CD8-positive, alpha-beta memory T cell (primary cell): ENCODE results near the gene RAMP2. TPM values are rescaled to one million over a fixed set of nuclear protein-coding genes. Genes with fewer than 3 reads are reported as not detected.
"Not testable (repeated sequence)": the region's sequence is repeated elsewhere in the genome, so short reads cannot be mapped to it uniquely, and the experiment has no call there.

Source experiments
- CTCF ChIA-PET: fragments of 350-600 bp; sonication (Branson Sonifier 250); formaldehyde crosslinking; loops from one replicate; lab custom pipeline; 2021; ENCODE audit warnings: antibody characterized with exemption; lab: Charles Lee
- POLR2A ChIA-PET: fragments of 350-600 bp; sonication (Branson Sonifier 250); formaldehyde crosslinking; loops from one replicate; lab custom pipeline; 2021; ENCODE audit warnings: antibody characterized with exemption; lab: Charles Lee
- DNase-seq, 5 donors: peaks; one replicate each; pipeline versions ENCODE4 v3.0.0 to v3.0.0-alpha.2; 2020 to 2022; ENCODE audit warnings: mixed read lengths in 1 of 5
- H3K27ac ChIP-seq: one replicate; pipeline ENCODE4 v1.7.0; 2013; ENCODE audit warnings: low read depth, mild to moderate bottlenecking, low read length, moderate library complexity
- H3K27me3 ChIP-seq: 2 replicates; pipeline ENCODE4 v1.7.0; 2013; ENCODE audit warnings: low read length, mild to moderate bottlenecking; ENCODE audit not compliant: insufficient read depth, poor library complexity, severe bottlenecking
- H3K36me3 ChIP-seq: 2 replicates; pipeline ENCODE4 v1.7.0; 2013; ENCODE audit warnings: mild to moderate bottlenecking, low read length, moderate library complexity; ENCODE audit not compliant: insufficient read depth
- H3K4me1 ChIP-seq: 2 replicates; pipeline ENCODE4 v1.7.0; 2013; ENCODE audit warnings: mild to moderate bottlenecking, low read length, moderate library complexity; ENCODE audit not compliant: insufficient read depth
- H3K4me3 ChIP-seq: 2 replicates; pipeline ENCODE4 v1.7.0; 2013; ENCODE audit warnings: mild to moderate bottlenecking, low read length
- H3K9me3 ChIP-seq: 2 replicates; pipeline ENCODE4 v1.7.0; 2013; ENCODE audit warnings: mild to moderate bottlenecking, low read length
- H3K27ac Mint-ChIP-seq, 8 donors: one replicate each; pipeline ENCODE4 v1.8.0; 2020 to 2021; ENCODE audit warnings: mixed read lengths in 8 of 8, mild to moderate bottlenecking in 6 of 8, inconsistent platforms in 3 of 8, moderate library complexity in 3 of 8
- H3K27me3 Mint-ChIP-seq, 2 donors: one replicate each; pipeline ENCODE4 v1.8.0; 2020 to 2021; ENCODE audit warnings: mixed read lengths in 2 of 2, mild to moderate bottlenecking in 1 of 2, moderate library complexity in 1 of 2
- H3K36me3 Mint-ChIP-seq, 3 donors: one replicate each; pipeline ENCODE4 v1.8.0; 2020 to 2021; ENCODE audit warnings: mixed read lengths in 3 of 3, inconsistent platforms in 1 of 3, mild to moderate bottlenecking in 1 of 3
- H3K4me1 Mint-ChIP-seq, 3 donors: one replicate each; pipeline ENCODE4 v1.8.0; 2020 to 2021; ENCODE audit warnings: mixed read lengths in 3 of 3, inconsistent platforms in 1 of 3, mild to moderate bottlenecking in 1 of 3
- H3K4me3 Mint-ChIP-seq, 7 donors: one replicate each; pipeline ENCODE4 v1.8.0; 2020 to 2021; ENCODE audit warnings: mixed read lengths in 7 of 7, mild to moderate bottlenecking in 6 of 7, moderate library complexity in 4 of 7, inconsistent platforms in 2 of 7
- H3K9me3 Mint-ChIP-seq, 5 donors: one replicate each; pipeline ENCODE4 v1.8.0; 2020 to 2022; ENCODE audit warnings: mixed read lengths in 5 of 5, mild to moderate bottlenecking in 3 of 5, moderate library complexity in 2 of 5, inconsistent platforms in 1 of 5
- polyA plus RNA-seq: library from polyadenylated mRNA; unstranded; fragments of 300-500 nt; fragmentation: Illumina TruSeq; gene quantifications from one replicate; pipeline ENCODE4 v1.2.3, GENCODE V29; 2021
- total RNA-seq, 2 experiments: library from RNA; stranded (reverse); gene quantifications; one replicate each; pipeline ENCODE4 v1.2.3, GENCODE V29; 2021

Gene RAMP2
- total RNA-seq (not detected), polyA plus RNA-seq (not detected)

- H3K27me3 Mint-ChIP-seq, result peaks cover 35 to 77% of the 10 kb centered on the region in 2 donors
- POLR2A ChIA-PET, result no interaction called here
- CTCF ChIA-PET, result interaction anchor here (1.0 to 3.4 kb wide), 7 partner anchors 12 to 183 kb away, joined by 3 to 22 read pairs (median 4); partner anchors contain the start of genes PSMC3IP and VPS25
Measured at GRCh38 chr17:42760652-42761581, at the start of gene RAMP2. TSS of gene RAMP2 (plus strand) at chr17:42761227. CDS start at chr17:42761262, 35 bp downstream.

GRCh38 chr17:42720996-42721583 lies 39.9 kb upstream of the RAMP2 start:
- H3K36me3 Mint-ChIP-seq, result peaks cover 28 to 77% (median 38%) of the 10 kb centered on the region in 3 donors
- no peak overlapping the region for H3K4me3 Mint-ChIP-seq
- H3K27me3 Mint-ChIP-seq, result no peaks in the 10 kb centered on the region
- ChIA-PET CTCF (interaction anchor here (1.1 kb wide), 1 partner anchor 42 kb away, joined by 3 read pairs; no protein-coding TSS in a partner anchor), POLR2A (interaction anchor here (0.7 kb wide), 1 partner anchor 640 kb away, joined by 3 read pairs; no protein-coding TSS in a partner anchor)
- H3K9me3 Mint-ChIP-seq, result no peaks in the 10 kb centered on the region
- no peak overlapping the region for H3K27ac ChIP-seq
- peaks cover 59% of the 10 kb centered on the region for H3K36me3 ChIP-seq
- no peak overlapping the region for H3K4me3 ChIP-seq
- H3K9me3 ChIP-seq, result no peaks in the 10 kb centered on the region
- no peaks in the 10 kb centered on the region for H3K4me1 ChIP-seq
- peaks cover 0 to 14% (median 4%) of the 10 kb centered on the region in 3 donors for H3K4me1 Mint-ChIP-seq
- H3K27ac Mint-ChIP-seq, result peak overlapping the region in 4 of 8 donors; percentile 18 to 78 (median 40)
- DNase-seq, result peak in 3 of 5 donors; percentile 6 to 61 (median 45)
- no peaks in the 10 kb centered on the region for H3K27me3 ChIP-seq

More at GRCh38 chr17:42760652-42761581, at the start of gene RAMP2:
- Mint-ChIP-seq H3K9me3 (peaks cover 0 to 4% (median 0%) of the 10 kb centered on the region in 5 donors), H3K4me1 (peaks cover 0 to 15% (median 2%) of the 10 kb centered on the region in 3 donors), H3K36me3 (peaks cover 0 to 4% (median 3%) of the 10 kb centered on the region in 3 donors), H3K4me3 (peak within 1 kb of the TSS; percentile 32 to 60 (median 38)), H3K27ac (no peak within 1 kb of the TSS)
- Histone ChIP-seq H3K27ac (no peak within 1 kb of the TSS), H3K27me3 (peaks cover 38% of the 10 kb centered on the region), H3K4me1 (peaks cover 6% of the 10 kb centered on the region), H3K36me3 (no peaks in the 10 kb centered on the region), H3K9me3 (no peaks in the 10 kb centered on the region), H3K4me3 (no peak within 1 kb of the TSS)
- peak in 1 of 5 donors; percentile 24 for DNase-seq

- Histone ChIP-seq H3K27me3 (no peaks in the 10 kb centered on the region), H3K4me3 (no peak overlapping the region), H3K36me3 (peaks cover 48% of the 10 kb centered on the region), H3K9me3 (no peaks in the 10 kb centered on the region), H3K27ac (no peak overlapping the region), H3K4me1 (no peaks in the 10 kb centered on the region)
- no peak for DNase-seq
- ChIA-PET POLR2A (no interaction called here), CTCF (interaction anchor here (1.5 kb wide), 1 partner anchor 12 kb away, joined by 3 read pairs; no protein-coding TSS in a partner anchor)
- H3K4me1 Mint-ChIP-seq, result peaks cover 0 to 7% (median 4%) of the 10 kb centered on the region in 3 donors
- H3K27me3 Mint-ChIP-seq, result no peaks in the 10 kb centered on the region
- H3K36me3 Mint-ChIP-seq, result peaks cover 12 to 63% (median 28%) of the 10 kb centered on the region in 3 donors
- H3K4me3 Mint-ChIP-seq, result no peak overlapping the region
- no peaks in the 10 kb centered on the region for H3K9me3 Mint-ChIP-seq
- no peak overlapping the region for H3K27ac Mint-ChIP-seq
Measured at GRCh38 chr17:42723636-42724035, 37.4 kb upstream of the RAMP2 start.

GRCh38 chr17:42725143-42725542 lies 35.9 kb upstream of the RAMP2 start:
- Mint-ChIP-seq H3K27ac (no peak overlapping the region), H3K4me1 (peaks cover 0 to 5% (median 4%) of the 10 kb centered on the region in 3 donors), H3K9me3 (no peaks in the 10 kb centered on the region), H3K27me3 (no peaks in the 10 kb centered on the region), H3K36me3 (peaks cover 9 to 66% (median 29%) of the 10 kb centered on the region in 3 donors), H3K4me3 (no peak overlapping the region)
- DNase-seq, result no peak
- Histone ChIP-seq H3K4me1 (no peaks in the 10 kb centered on the region), H3K27ac (no peak overlapping the region), H3K4me3 (no peak overlapping the region), H3K27me3 (no peaks in the 10 kb centered on the region), H3K36me3 (peaks cover 40% of the 10 kb centered on the region), H3K9me3 (no peaks in the 10 kb centered on the region)
- ChIA-PET CTCF (interaction anchor here (1.0 to 1.5 kb wide), 2 partner anchors 9 to 11 kb away, joined by 3 to 6 read pairs; no protein-coding TSS in a partner anchor), POLR2A (no interaction called here)

- ChIA-PET CTCF (no interaction called here), POLR2A (no interaction called here)
- H3K4me3 ChIP-seq, result no peak overlapping the region
- H3K36me3 ChIP-seq, result no peaks in the 10 kb centered on the region
- no peaks in the 10 kb centered on the region for H3K27me3 ChIP-seq
- H3K27ac ChIP-seq, result no peak overlapping the region
- H3K27ac Mint-ChIP-seq, result no peak overlapping the region
- H3K27me3 Mint-ChIP-seq, result no peaks in the 10 kb centered on the region
- DNase-seq, result no peak
- no peak overlapping the region for H3K4me3 Mint-ChIP-seq
- no peaks in the 10 kb centered on the region for H3K9me3 ChIP-seq
- H3K9me3 Mint-ChIP-seq, result no peaks in the 10 kb centered on the region
- peaks cover 18% of the 10 kb centered on the region for H3K4me1 ChIP-seq
- peaks cover 0 to 19% (median 3%) of the 10 kb centered on the region in 3 donors for H3K36me3 Mint-ChIP-seq
- H3K4me1 Mint-ChIP-seq, result peaks cover 16 to 47% (median 30%) of the 10 kb centered on the region in 3 donors
Measured at GRCh38 chr17:42740699-42741098, 20.3 kb upstream of the RAMP2 start.

- not testable (repeated sequence) for H3K9me3 ChIP-seq, H3K27me3 ChIP-seq, H3K9me3 Mint-ChIP-seq
Measured at GRCh38 chr17:42742916-42743315, 18.1 kb upstream of the RAMP2 start.

GRCh38 chr17:42743595-42744282 lies 17.3 kb upstream of the RAMP2 start:
- Histone ChIP-seq H3K27ac (peak overlapping the region; percentile 60), H3K4me3 (peak overlapping the region; percentile 70)
- H3K4me3 Mint-ChIP-seq, result peak overlapping the region; percentile 87 to 98 (median 96)

More at GRCh38 chr17:42742916-42743315, 18.1 kb upstream of the RAMP2 start:
- H3K36me3 ChIP-seq, H3K27ac ChIP-seq, DNase-seq, POLR2A ChIA-PET, H3K4me3 ChIP-seq: not testable (repeated sequence)
- CTCF ChIA-PET, result interaction anchor here (1.2 kb wide), 1 partner anchor 18 kb away, joined by 4 read pairs; the partner anchor contains the start of gene RAMP2
- Mint-ChIP-seq H3K27me3 (peaks cover 0 to 11% of the 10 kb centered on the region in 2 donors), H3K27ac (peak overlapping the region in 1 of 8 donors; percentile 64), H3K4me3 (peak overlapping the region in 6 of 7 donors; percentile 9 to 56 (median 48)), H3K4me1 (peaks cover 16 to 37% (median 25%) of the 10 kb centered on the region in 3 donors), H3K36me3 (peaks cover 0 to 13% (median 2%) of the 10 kb centered on the region in 3 donors)
- H3K4me1 ChIP-seq, result peaks cover 18% of the 10 kb centered on the region

More at GRCh38 chr17:42743595-42744282, 17.3 kb upstream of the RAMP2 start:
- no peak for DNase-seq
- Histone ChIP-seq H3K36me3 (no peaks in the 10 kb centered on the region), H3K4me1 (peaks cover 18% of the 10 kb centered on the region), H3K9me3 (no peaks in the 10 kb centered on the region), H3K27me3 (no peaks in the 10 kb centered on the region)
- no peaks in the 10 kb centered on the region for H3K9me3 Mint-ChIP-seq
- H3K36me3 Mint-ChIP-seq, result peaks cover 0 to 13% (median 2%) of the 10 kb centered on the region in 3 donors
- H3K27me3 Mint-ChIP-seq, result peaks cover 3 to 15% of the 10 kb centered on the region in 2 donors
- peak overlapping the region; percentile 82 to 97 (median 92) for H3K27ac Mint-ChIP-seq
- POLR2A ChIA-PET, result no interaction called here
- peaks cover 16 to 37% (median 25%) of the 10 kb centered on the region in 3 donors for H3K4me1 Mint-ChIP-seq
- CTCF ChIA-PET, result interaction anchor here (1.2 kb wide), 1 partner anchor 18 kb away, joined by 4 read pairs; the partner anchor contains the start of gene RAMP2
